Adrenal gland (tissue), 5 donors: ENCODE results near the gene BCL11A.

Experiments used
- CTCF ChIP-seq, 6 experiments: fragments of 450-650 bp in 4 of 6; fragments of 200-600 bp in 2 of 6; sonication (generic) in 1 of 6; IDR thresholded peaks; 1 replicate in 5 of 6; 2 replicates in 1 of 6; pipeline versions ENCODE4 v1.5.1 to v1.8.0; 2016 to 2021; ENCODE audit warnings: antibody characterized with exemption in 6 of 6, mild to moderate bottlenecking in 2 of 6, moderate library complexity in 1 of 6
- POLR2A ChIP-seq, 2 donors: fragments of 450-650 bp; IDR thresholded peaks; one replicate each; pipeline ENCODE4 v1.6.1; 2017; ENCODE audit warnings: antibody characterized with exemption in 2 of 2, mild to moderate bottlenecking in 2 of 2, moderate library complexity in 1 of 2
- donor health status: DM: no; HTN: no; CAD: no.

GRCh38 chr2:60602828-60603532 lies 49.5 kb upstream of the BCL11A start:
- TF ChIP-seq POLR2A (IDR thresholded peaks at IDR 0.05) (no peak), CTCF (IDR thresholded peaks at IDR 0.05) (no peak)
